Measurements from ENCODE around the gene HPS1.

HPS1 gene

GRCh38 chr10:98463976-98464754 lies 17.4 kb upstream of the HPS1 start:
- DNase-seq: no peak

- DNase-seq: no peak
These were observed 16.3 kb upstream of the HPS1 start for GRCh38 chr10:98463016-98463415.

DNA sequence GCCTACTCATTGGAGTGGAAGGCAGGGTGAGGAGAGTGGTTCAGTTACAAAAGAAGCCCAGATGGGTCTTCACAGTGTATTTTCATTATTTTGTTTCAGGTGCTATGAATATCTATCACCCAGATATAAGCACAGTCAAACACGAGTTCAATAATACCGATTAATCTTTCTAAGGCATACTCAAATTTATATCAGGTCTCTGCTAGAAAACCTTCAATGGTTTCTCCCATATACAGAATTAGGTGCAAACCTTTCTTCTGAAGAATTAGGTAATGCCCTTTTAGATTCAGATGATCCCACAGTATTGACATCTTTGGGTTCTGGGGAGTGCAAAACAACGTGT lies 14.7 kb upstream of the HPS1 start:
- no peak for DNase-seq

DNA sequence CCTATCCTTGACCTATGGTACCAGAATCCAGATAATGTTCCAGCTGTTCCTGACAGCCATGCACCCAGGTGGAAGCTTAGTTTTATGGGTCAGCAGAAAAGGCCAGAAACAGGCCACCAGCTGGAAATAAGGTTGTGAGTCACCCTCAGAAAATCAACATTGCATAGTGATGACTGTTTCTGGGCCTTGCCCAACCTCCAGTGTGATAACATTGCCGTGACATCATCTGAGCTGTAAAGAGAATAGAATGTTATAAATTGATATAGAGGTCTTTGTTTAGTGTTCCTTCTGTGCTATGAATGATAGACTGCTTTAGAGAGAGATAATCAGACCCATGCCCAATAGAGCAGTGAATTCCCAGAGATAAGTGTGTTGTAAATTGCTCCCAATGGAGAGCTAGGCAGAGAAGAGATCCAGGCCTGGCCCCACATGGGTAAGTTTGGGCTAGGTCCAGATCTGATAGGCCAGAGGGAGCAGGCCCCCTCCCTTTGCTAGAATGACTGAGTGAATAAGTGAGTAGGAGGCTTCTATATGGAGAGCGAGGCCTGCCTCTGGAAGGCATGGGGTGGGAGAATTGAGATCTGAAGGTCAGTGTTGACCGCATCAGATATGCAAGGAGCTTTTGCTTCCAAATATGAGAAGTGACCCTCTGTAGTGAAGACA lies 14.2 kb upstream of the HPS1 start:
- no peak for DNase-seq

DNA sequence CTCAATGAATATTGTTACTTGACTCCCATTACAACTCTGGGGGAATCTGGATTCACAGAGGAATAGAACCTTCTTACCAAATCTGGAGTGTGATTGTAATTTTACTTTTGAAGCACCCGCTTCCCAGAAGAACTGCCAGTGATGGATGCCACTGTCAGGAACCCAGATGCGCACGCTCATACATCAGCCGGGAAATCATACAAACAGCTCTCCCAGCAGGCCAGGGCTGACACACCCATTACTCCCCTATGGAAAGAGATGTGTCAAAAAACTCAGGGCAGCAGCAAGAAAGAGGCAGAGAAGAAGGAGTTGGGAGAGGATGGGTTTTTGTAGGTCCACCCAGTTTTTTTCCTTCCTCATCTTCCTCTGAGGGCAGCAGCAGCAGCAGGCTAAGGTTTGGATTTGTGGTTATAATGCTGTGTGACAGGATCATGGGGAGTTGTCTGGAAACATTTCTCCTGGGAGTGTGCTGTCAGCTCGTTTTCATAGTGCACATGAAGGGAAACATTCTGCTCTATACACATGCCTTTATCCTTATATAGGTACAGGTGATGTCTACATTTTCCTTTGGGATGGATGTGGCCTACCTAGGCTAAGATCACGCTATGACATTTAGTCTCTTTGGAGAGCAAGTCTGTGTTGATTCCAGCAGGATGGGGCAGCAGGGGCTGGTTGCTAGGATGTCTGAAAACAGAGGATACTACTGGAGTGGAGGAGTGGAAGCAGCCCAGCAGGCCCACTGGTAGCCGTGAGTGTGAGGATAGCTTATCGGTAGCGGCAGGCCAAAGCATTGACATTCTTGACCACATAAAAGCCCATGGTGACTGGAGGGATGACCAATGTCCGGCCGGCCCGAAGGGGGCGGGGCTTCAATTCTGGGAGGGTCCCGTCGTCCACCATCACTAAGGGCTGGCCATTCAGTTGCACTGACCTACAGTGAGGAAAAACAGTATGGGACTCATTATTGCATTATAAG lies 12.4 kb upstream of the HPS1 start:
- DNase-seq: no peak

GRCh38 chr10:98457721-98458120 lies 11.0 kb upstream of the HPS1 start:
- DNase-seq: no peak

DNA sequence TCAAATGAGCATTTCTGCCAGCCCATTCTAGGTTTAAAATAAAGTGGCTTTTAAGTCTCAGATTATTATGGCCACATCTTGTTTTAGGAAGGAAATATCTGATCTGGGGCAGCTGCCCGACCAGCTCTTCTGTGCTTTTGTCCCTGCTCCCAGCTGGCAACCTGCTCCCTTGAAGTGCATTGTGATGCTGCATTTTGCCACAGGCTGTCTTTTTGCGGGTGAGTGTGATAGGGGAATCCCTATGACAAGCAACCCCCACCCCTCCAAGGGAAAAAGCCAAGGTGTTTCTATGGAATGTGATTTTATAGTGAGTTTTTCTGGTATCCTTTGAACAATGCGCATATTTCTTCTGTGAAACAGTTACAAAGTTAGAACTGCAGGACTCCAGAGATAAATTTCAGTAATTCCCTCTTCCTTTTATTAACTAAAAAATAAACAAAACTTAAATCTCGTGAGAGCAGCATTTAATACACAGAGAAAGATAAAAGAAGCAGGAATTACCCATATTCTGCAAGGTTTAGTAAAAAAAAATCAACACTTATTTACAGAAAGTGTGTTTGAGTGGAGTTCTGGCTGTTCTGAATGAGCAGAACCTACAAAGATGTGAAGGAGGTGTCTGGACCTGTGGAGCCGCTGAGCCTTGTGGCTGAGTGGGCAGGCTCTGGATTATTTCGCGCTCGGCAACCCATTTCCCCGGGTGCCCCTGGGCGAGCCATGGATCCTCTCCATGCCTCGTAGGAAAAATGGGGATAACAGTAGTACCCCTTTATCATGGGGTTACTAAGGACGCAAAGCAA lies 10.1 kb upstream of the HPS1 start:
- DNase-seq: no peak

- no peak for DNase-seq
These were observed 9.4 kb upstream of the HPS1 start for GRCh38 chr10:98456043-98456570.

DNA sequence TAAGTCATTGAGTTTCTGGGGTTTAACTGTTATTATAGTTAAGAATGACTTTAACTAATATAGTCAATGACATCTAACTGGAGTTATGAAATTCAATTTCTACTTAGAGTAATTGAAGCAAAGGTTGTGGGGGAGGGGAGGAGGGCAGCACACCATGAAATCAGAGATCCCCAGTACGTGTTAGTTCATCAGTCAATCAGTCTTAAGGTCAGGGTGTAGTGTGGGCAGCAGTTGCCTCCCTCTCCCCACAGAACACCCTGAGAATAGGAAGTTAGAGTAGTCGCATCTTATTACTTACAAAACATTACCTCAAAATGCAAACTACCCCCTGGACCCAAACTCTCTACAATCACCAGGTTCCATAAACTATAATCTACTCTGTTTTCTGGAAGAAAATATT lies 7.0 kb upstream of the HPS1 start:
- DNase-seq: no peak

- no peak for DNase-seq
These were observed 3.9 kb upstream of the HPS1 start for GRCh38 chr10:98450618-98451017.

- DNase-seq: no peak
These were observed 2.6 kb upstream of the HPS1 start for GRCh38 chr10:98449287-98449686.

DNA sequence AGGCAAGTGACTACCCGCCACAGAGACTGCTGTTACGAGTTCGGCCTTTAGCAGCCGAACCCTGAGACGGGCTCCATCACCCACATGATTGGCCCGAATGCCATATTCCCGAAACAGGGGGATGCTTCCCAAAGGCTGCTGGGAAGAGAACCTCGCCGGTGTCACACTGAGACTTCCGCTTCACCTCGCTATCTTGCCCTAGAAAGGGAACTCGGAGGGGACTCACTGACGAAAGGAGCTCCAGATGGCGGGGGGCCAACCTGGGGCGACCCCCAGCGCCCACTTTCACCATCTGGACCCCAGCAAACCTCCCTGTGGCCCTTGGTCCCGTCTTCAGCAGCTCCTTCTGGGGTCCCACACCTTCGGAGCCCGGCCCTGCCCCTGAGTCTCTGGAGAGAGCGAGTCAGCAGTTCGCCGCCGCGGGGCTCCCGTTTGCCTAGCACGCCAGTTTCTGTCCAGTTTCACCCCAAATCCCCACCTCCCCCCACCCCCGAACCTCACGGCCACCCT lies 529 bp downstream of the HPS1 start:
- no peak for DNase-seq

DNA sequence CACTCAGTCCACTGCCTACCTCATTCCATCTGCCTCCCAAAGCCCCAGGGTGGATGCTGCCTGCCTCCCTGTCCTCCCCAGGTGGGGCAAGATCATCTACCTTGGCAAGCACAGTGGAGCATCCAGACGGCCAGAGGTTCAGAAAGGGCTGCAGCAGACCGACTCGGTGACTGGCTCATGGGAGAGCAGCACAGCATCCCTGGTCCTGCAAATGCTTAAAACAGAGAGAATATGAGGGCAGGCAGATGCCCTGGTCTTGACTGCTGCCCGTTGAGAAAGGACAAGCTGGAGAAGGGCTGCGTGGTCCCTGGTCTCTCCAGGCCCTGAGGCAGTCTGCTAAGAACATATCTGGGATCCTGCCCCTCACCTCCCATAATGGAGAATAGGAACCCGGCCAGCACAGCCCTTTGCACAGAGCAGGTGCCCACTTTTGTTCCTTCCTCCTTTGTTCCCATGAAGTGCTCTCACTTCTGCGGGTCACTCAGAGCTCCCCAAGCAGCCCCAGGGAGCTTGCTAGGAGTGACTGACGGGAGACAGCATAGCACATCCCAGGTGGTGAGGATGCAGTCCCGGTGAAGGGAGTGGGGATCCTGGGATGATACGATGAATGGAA lies 1.4 kb downstream of the HPS1 start:
- DNase-seq: no peak

- no peak for DNase-seq
These were observed 2.3 kb downstream of the HPS1 start for GRCh38 chr10:98444314-98445006.

DNA sequence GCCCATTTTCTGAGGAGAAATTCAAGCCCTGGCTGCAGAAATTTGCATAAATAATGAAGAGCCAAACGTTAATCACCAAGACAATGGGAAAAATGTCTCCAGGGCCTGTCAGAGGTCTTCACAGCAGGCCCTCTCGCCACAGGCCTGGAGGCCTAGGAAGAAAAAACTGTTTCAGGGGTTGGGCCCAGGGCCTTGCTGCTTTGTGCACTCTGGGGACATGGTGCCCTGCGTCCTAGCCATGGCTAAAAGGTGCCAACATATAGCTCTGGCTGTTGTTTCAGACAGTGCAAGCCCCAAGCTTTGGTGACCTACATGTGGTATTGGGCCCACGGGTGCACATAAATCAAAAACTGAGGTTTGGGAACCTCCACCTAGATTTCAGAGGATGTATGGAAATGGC lies 8.0 kb downstream of the HPS1 start:
- DNase-seq: no peak

GRCh38 chr10:98436704-98437103 lies 10.0 kb downstream of the HPS1 start:
- no peak for DNase-seq

GRCh38 chr10:98435178-98435577 lies 11.6 kb downstream of the HPS1 start:
- no peak for DNase-seq

DNA sequence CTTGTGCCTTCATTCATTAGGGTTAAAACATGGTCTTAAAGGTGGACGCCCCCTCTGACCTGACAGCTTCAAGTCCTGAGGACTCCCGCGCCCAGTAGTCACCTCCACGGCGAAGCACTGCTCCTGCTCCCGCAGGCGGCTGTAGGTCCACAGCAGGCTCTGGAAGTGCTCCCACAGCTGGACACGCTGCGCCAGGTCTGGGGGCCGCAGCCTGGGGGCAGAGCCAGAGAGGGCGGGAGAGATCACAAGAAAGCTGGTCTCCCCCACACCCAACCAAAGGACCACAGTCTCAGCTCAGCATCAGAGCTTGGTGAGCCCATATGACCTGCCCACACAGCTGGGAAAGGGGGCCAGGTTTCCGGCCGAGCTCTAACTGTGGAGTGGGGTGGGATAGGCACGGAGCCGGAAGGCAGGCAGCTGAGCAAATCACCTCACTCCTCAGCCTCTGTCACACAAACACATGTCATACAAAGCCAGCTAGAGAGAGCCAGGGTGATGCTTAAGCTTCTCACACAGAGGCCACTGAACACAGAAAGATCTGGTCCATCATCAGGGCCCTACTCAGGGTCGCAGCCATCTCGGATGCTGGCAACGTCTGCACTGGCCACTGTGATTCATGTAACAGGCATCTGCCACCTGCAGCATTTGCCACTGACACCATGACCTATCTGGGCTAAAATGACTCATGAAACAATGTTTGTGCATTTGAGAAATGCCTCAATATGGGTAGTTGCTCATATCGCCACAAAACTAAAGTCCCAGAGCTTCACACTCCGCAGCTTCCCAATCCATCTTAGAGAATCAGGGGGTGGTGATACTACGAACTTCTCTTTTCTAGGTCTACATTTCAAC lies 12.6 kb downstream of the HPS1 start:
- DNase-seq: no peak

DNA sequence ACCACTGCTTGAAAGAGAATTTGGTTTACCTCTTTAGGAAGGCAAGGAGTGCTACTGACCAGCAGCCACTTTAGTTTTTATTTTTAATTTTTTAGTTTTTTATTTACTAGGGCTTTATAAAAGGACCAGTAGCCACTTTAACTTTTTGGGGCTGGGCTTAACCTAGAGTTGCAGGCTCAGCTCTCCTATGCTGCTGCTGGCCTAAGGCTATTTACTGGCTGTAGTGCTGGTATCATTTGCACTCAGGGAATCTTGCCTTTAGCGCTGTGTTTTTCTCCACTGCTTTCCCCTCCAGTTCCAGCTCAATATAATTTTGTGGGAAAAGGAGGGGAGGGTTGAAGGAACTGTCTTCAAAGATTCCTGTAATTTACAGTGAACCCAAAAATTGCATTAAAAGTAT lies 13.4 kb downstream of the HPS1 start:
- DNase-seq: no peak

- DNase-seq: no peak
These were observed 14.4 kb downstream of the HPS1 start for GRCh38 chr10:98432330-98432729.
